Testis (tissue), 3 donors: Measurements from ENCODE around the gene NRXN3. TPM values are rescaled to one million over a fixed set of nuclear protein-coding genes. Genes with fewer than 3 reads are reported as not detected.

Experiments used
- DNase-seq: peaks from one replicate; pipeline ENCODE4 v3.0.0-alpha.2; 2019
- H3K27ac ChIP-seq, 2 donors: fragments of 200-600 bp; sonication (generic); one replicate each; pipeline ENCODE4 v1.5.1; 2019
- H3K27me3 ChIP-seq: fragments of 200-600 bp; sonication (generic); one replicate; pipeline ENCODE4 v1.5.1; 2019
- H3K36me3 ChIP-seq: fragments of 200-600 bp; sonication (generic); one replicate; pipeline ENCODE4 v1.5.1; 2017; ENCODE audit warnings: low read depth; ENCODE audit errors: missing control alignments
- H3K4me1 ChIP-seq: fragments of 200-600 bp; sonication (generic); one replicate; pipeline ENCODE4 v1.5.1; 2019
- H3K4me3 ChIP-seq, 2 donors: fragments of 200-600 bp; sonication (generic); one replicate each; pipeline ENCODE4 v1.5.1; 2017 to 2019
- H3K9me3 ChIP-seq: fragments of 200-600 bp; sonication (generic); one replicate; pipeline ENCODE4 v1.5.1; 2017
- POLR2A ChIP-seq: fragments of 450-650 bp; IDR thresholded peaks from one replicate; pipeline ENCODE4 v1.6.1; 2017; ENCODE audit warnings: antibody characterized with exemption, mild to moderate bottlenecking, moderate library complexity
- WGBS, 2 donors: methylation state at CpG; one replicate each; pipeline ENCODE4 v1.1.5; 2018; 5-methylcytosine and 5-hydroxymethylcytosine counted together
- intact Hi-C: fragments of 100-400 bp; cut with DNase I; formaldehyde crosslinking; loops from one replicate; pipeline ENCODE4 v1.15.1; 2023; ENCODE audit warnings: low total_unique reads
- polyA plus RNA-seq: library from polyadenylated mRNA; stranded (reverse); fragments of 350-450 nt; fragmentation: Illumina TruSeq; extraction: RNeasy Lipid Tissue Mini Kit (QIAGEN cat#74804); gene quantifications from one replicate; pipeline ENCODE4 v1.2.3, GENCODE V29; 2014; ENCODE audit warnings: low read depth, low replicate concordance; ENCODE audit not compliant: insufficient read depth
- total RNA-seq, 2 donors: library from RNA; depleted of rRNA; stranded (reverse); fragments of >200 nt; gene quantifications; one replicate each; pipeline ENCODE4 v1.2.3, GENCODE V29; 2016
- TF ChIP-seq, protein P1 (sequence below), 3 experiments: fragments of 450-650 bp in 2 of 3; fragments of 200-600 bp in 1 of 3; sonication (generic) in 1 of 3; IDR thresholded peaks; one replicate each; pipeline ENCODE4 v1.5.1; 2016 to 2019; ENCODE audit warnings: antibody characterized with exemption in 3 of 3, mild to moderate bottlenecking in 2 of 3, moderate library complexity in 1 of 3

Gene NRXN3
- total and polyA plus RNA-seq, 3 donors from 2014 or later: 3.5 to 8.0 (median 3.9) TPM

DNA sequence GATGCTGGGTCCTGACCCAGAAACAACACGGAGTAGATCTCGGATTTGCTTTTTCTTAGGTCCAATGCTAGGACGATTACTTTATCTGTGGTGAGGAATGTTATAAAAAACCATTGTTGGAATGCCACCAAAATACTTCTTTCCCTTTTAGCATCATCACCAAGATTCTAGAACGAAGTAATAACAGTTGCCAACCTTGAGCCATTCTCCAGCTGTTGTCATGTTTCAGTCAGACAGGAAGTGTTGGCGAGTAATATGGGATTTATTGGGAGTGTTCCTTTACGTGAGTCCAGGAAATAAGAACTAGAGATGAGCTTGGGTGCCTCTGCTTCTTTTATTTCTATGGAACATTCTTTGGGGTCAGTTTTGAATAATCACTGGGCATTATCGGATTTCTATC, 1148.2 kb downstream of the NRXN3 start:
- H3K4me1 ChIP-seq: no peaks in the 10 kb centered on the region
- WGBS, 2 donors: 49 to 58% methylated on average over 7 of the region's 7 CpGs
- H3K36me3 ChIP-seq: no peaks in the 10 kb centered on the region
- no peaks in the 10 kb centered on the region for H3K9me3 ChIP-seq
- no peak for DNase-seq
- H3K4me3 ChIP-seq: no peak overlapping the region
- TF ChIP-seq POLR2A: no peak
- TF ChIP-seq, protein P1, sequence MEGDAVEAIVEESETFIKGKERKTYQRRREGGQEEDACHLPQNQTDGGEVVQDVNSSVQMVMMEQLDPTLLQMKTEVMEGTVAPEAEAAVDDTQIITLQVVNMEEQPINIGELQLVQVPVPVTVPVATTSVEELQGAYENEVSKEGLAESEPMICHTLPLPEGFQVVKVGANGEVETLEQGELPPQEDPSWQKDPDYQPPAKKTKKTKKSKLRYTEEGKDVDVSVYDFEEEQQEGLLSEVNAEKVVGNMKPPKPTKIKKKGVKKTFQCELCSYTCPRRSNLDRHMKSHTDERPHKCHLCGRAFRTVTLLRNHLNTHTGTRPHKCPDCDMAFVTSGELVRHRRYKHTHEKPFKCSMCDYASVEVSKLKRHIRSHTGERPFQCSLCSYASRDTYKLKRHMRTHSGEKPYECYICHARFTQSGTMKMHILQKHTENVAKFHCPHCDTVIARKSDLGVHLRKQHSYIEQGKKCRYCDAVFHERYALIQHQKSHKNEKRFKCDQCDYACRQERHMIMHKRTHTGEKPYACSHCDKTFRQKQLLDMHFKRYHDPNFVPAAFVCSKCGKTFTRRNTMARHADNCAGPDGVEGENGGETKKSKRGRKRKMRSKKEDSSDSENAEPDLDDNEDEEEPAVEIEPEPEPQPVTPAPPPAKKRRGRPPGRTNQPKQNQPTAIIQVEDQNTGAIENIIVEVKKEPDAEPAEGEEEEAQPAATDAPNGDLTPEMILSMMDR (IDR thresholded peaks at IDR 0.05): no peak
- H3K27ac ChIP-seq: no peak overlapping the region
- intact Hi-C loops: no loop called here
- H3K27me3 ChIP-seq: no peaks in the 10 kb centered on the region

DNA sequence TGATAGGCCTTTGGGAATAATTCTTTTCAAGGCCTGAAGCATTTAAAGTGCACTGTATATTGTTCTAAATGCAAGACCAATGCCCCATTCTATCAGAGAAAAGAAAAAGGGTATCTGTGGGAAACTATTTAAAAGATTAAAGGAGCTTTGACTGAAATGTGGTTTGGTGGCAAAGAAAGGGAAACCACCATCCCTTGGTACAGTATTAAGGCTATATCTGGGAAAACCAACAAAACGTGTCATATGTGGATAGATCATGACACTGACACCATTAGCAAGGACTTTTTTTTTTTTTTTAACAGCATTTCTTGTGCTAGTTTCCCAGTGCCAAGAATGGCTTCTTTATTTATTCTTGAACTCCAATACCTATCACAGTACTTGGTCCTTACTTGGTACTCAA, 1150.4 kb downstream of the NRXN3 start:
- intact Hi-C loops: no loop called here
- Histone ChIP-seq H3K9me3 (no peaks in the 10 kb centered on the region), H3K4me1 (no peaks in the 10 kb centered on the region), H3K27ac (no peak overlapping the region), H3K36me3 (no peaks in the 10 kb centered on the region), H3K27me3 (no peaks in the 10 kb centered on the region), H3K4me3 (no peak overlapping the region)
- TF ChIP-seq POLR2A: no peak
- TF ChIP-seq, protein P1 (IDR thresholded peaks at IDR 0.05): no peak
- DNase-seq: no peak
- 68 to 74% methylated on average over 1 of the region's 1 CpG for WGBS, 2 donors

DNA sequence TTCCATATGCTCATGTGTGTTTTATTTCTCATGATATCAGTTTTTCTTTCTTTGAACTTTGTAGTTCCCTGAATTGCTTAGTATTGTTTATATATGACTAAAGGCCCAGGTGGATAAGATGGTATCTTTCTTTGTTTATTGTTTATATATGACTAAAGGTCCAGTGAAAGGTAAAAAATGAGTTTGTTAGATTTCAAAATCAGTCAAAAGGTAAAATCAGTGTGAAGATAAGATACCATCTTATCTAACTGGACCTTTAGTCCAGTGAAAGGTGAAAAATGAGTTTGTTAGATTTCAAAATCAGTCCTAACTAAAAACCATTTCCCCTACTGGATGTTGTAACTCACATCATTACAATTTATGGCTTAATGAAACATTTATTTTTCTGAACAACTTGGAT, 1150.9 kb downstream of the NRXN3 start:
- Histone ChIP-seq H3K4me3 (no peak overlapping the region), H3K4me1 (no peaks in the 10 kb centered on the region), H3K27ac (no peak overlapping the region), H3K9me3 (no peaks in the 10 kb centered on the region), H3K27me3 (no peaks in the 10 kb centered on the region), H3K36me3 (no peaks in the 10 kb centered on the region)
- DNase-seq: no peak
- intact Hi-C loops: no loop called here
- TF ChIP-seq, protein P1 (IDR thresholded peaks at IDR 0.05): no peak
- TF ChIP-seq POLR2A: no peak

DNA sequence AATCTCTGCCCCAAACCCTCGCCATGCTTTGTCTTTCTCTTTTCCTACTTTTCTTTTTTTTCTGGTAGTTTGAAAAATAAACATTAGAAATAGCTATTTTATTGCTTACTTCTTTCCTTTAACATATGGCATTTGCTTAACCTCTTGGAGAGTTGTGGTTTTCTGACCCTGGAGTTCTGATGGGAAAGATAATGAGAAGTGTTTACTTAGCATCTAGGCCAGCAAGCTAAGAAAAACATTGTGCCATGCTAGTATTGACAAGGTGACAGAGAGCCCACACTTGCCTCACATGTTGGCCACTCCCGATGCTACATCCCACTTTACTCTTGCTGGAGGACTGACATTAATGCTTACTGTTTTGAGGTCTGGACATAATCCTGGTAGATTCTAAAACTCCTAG, 1154.9 kb downstream of the NRXN3 start:
- intact Hi-C loops: no loop called here
- no peak for TF ChIP-seq POLR2A
- TF ChIP-seq, protein P1 (IDR thresholded peaks at IDR 0.05): no peak
- Histone ChIP-seq H3K9me3 (no peaks in the 10 kb centered on the region), H3K27ac (no peak overlapping the region), H3K36me3 (no peaks in the 10 kb centered on the region), H3K27me3 (no peaks in the 10 kb centered on the region), H3K4me3 (no peak overlapping the region), H3K4me1 (no peaks in the 10 kb centered on the region)
- DNase-seq: no peak
- 64% methylated on average over 2 of the region's 2 CpGs for WGBS, 2 donors

DNA sequence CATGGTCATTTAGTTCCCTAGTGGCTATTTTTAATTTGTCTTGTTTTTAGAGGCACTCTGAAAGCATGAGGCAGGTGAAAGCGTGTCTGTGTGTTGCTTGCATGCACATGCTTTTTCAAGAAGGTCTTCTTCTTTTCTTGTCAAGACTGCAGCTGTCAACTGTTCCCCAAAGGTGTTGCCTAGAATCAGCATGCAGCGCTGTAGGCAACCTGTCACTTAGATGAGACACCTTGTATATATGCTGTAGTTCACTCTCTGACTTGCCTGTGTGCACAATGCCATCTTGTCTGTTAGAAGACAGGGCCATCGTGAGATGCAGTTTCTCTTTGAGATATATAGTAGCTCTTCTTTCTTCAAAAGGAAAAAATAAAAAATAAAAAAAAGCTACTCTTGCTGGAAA, 1155.4 kb downstream of the NRXN3 start:
- TF ChIP-seq, protein P1 (IDR thresholded peaks at IDR 0.05): no peak
- TF ChIP-seq POLR2A: no peak
- H3K4me3 ChIP-seq: no peak overlapping the region
- H3K27ac ChIP-seq: no peak overlapping the region
- H3K27me3 ChIP-seq: no peaks in the 10 kb centered on the region
- no peak for DNase-seq
- 90 to 95% methylated on average over 3 of the region's 3 CpGs for WGBS, 2 donors
- no peaks in the 10 kb centered on the region for H3K4me1 ChIP-seq
- intact Hi-C loops: no loop called here
- no peaks in the 10 kb centered on the region for H3K36me3 ChIP-seq
- H3K9me3 ChIP-seq: no peaks in the 10 kb centered on the region
